K562 (cell line): Measurements from ENCODE around the gene TMEM245. TPM values are rescaled to one million over a fixed set of nuclear protein-coding genes. Genes with fewer than 3 reads are reported as not detected.

Experiments
- ATAC-seq: fragments of 200-7000 bp; cut with Tn5 transposase; 3 replicates; pipeline ENCODE4 v1.9.1; 2020; ENCODE audit warnings: moderate library complexity
- BruUV-seq: library from RNA; stranded (reverse); fragments of 400-500 nt; replicated peaks from 2 replicates; lab custom pipeline; 2021; lab: Mats Ljungman, UMichigan
- CTCF ChIA-PET: fragments of 300-600 bp; formaldehyde crosslinking; extraction: SDS; loops from one replicate; lab custom pipeline; 2021; ENCODE audit warnings: low intra/inter-chr PET ratio; lab: Yijun Ruan, JAX
- POLR2A ChIA-PET: fragments of 300-600, 350-650 bp; sonication (Branson Sonifier 250); formaldehyde crosslinking; extraction: SDS; loops from one replicate; lab custom pipeline; 2021; ENCODE audit warnings: antibody characterized with exemption, inconsistent platforms; lab: Yijun Ruan, JAX
- DNase-seq, 4 experiments: peaks; one replicate each; pipeline versions ENCODE4 v3.0.0 to v3.0.0-alpha.2; 2011 to 2018; ENCODE audit warnings: low spot score in 3 of 4, mixed read lengths in 3 of 4; ENCODE audit errors: extremely low read depth in 1 of 4
- FAIRE-seq: peaks from 2 replicates; lab custom pipeline; 2011; peaks lifted over from hg19 to GRCh38; lab: Jason Lieb, UNC
- H2AFZ ChIP-seq: 2 replicates; pipeline ENCODE4 v1.6.0; 2011; ENCODE audit warnings: low read depth, low read length, control low read depth, inconsistent platforms
- H3K27ac ChIP-seq: fragments of 200-600 bp; 3 replicates; pipeline ENCODE4 v1.8.0; 2011; ENCODE audit warnings: low read depth, mild to moderate bottlenecking, control low read depth, inconsistent platforms, low read length, moderate library complexity, mixed read lengths; ENCODE audit errors: extremely low read depth
- H3K27me3 ChIP-seq, 2 experiments: fragments of 300-600 bp in 1 of 2; 2 replicates in 1 of 2; 3 replicates in 1 of 2; pipeline versions ENCODE4 v1.6.0 to v1.8.0; 2011; ENCODE audit warnings: inconsistent platforms in 2 of 2, low read length in 2 of 2, mild to moderate bottlenecking in 1 of 2, mixed read lengths in 1 of 2, moderate library complexity in 1 of 2; ENCODE audit not compliant: control insufficient read depth in 2 of 2, insufficient read depth in 2 of 2
- H3K36me3 ChIP-seq: fragments of 300-600 bp; 3 replicates; pipeline ENCODE4 v1.8.0; 2011; ENCODE audit warnings: mild to moderate bottlenecking, low read length, inconsistent platforms; ENCODE audit not compliant: control insufficient read depth, insufficient read depth
- H3K4me1 ChIP-seq, 2 experiments: fragments of 200-600 bp in 1 of 2; replicated peaks in 1 of 2; 2 replicates in 1 of 2; 3 replicates in 1 of 2; pipeline versions ENCODE4 v1.5.1 to v1.8.0; 2011; ENCODE audit warnings: inconsistent platforms in 2 of 2, low read length in 2 of 2, mild to moderate bottlenecking in 1 of 2, mixed read lengths in 1 of 2, moderate library complexity in 1 of 2; ENCODE audit not compliant: control insufficient read depth in 2 of 2, insufficient read depth in 2 of 2
- H3K4me2 ChIP-seq: 2 replicates; pipeline ENCODE4 v1.6.1; 2011; ENCODE audit warnings: low read length, control low read depth, inconsistent platforms, mixed read lengths; ENCODE audit not compliant: insufficient read depth
- H3K4me3 ChIP-seq: fragments of 200-600 bp; sonication (generic), shearing (Covaris generic); 2 replicates; pipeline ENCODE4 v1.5.1; 2016; ENCODE audit warnings: control low read depth, inconsistent platforms
- H3K79me2 ChIP-seq: fragments of 200-600 bp; 3 replicates; pipeline ENCODE4 v1.8.0; 2011; ENCODE audit warnings: low read length, inconsistent platforms; ENCODE audit not compliant: control insufficient read depth, insufficient read depth
- H3K9ac ChIP-seq, 2 experiments: 2 replicates each; pipeline versions ENCODE4 v1.6.0 to v1.6.1; 2011; ENCODE audit warnings: low read depth in 2 of 2, low read length in 2 of 2, control low read depth in 1 of 2, inconsistent platforms in 1 of 2, mild to moderate bottlenecking in 1 of 2, mixed read lengths in 1 of 2; ENCODE audit not compliant: insufficient read depth in 1 of 2
- H3K9me1 ChIP-seq: one replicate; pipeline ENCODE4 v1.6.0; 2011; ENCODE audit warnings: inconsistent platforms, mild to moderate bottlenecking, low read length, moderate library complexity; ENCODE audit not compliant: control insufficient read depth, insufficient read depth
- H3K9me3 ChIP-seq: replicated peaks from 2 replicates; pipeline ENCODE4 v1.5.1; 2011; ENCODE audit warnings: low read depth, low read length, inconsistent platforms; ENCODE audit not compliant: control insufficient read depth, insufficient read depth
- H4K20me1 ChIP-seq: replicated peaks from 2 replicates; pipeline ENCODE4 v1.6.1; 2011; ENCODE audit warnings: low read length, inconsistent platforms, mixed read lengths; ENCODE audit not compliant: control insufficient read depth, insufficient read depth
- CHD2 ChIP-seq: IDR thresholded peaks from 2 replicates; pipeline ENCODE4 v1.6.1; 2011; ENCODE audit warnings: low read depth, low read length
- LEF1 ChIP-seq: fragments of 450-650 bp; IDR thresholded peaks from 2 replicates; pipeline ENCODE4 v1.6.1; 2016; ENCODE audit warnings: mild to moderate bottlenecking
- MGA ChIP-seq: fragments of 450-650 bp; IDR thresholded peaks from 2 replicates; pipeline ENCODE4 v1.6.1; 2016; ENCODE audit warnings: mild to moderate bottlenecking, moderate library complexity
- MXI1 ChIP-seq: IDR thresholded peaks from 2 replicates; pipeline ENCODE4 v1.6.1; 2011; ENCODE audit warnings: low read depth, mild to moderate bottlenecking, improper control_type of control experiment, low read length
- ZNF277 ChIP-seq: fragments of 250-450 bp; sonication (Bioruptor Pico); IDR thresholded peaks from 2 replicates; pipeline ENCODE4 v1.8.0; 2022; ENCODE audit warnings: inconsistent platforms, mild to moderate bottlenecking, moderate library complexity, borderline replicate concordance
- ZNF644 ChIP-seq: fragments of 200-800 bp; sonication (Bioruptor generic); IDR thresholded peaks from 2 replicates; pipeline ENCODE4 v1.6.1; 2016; ENCODE audit warnings: low read depth, missing genetic modification characterization, missing compliant biosample characterization
- WGBS: fragments of 100-300 bp; shearing (Covaris generic); methylation state at CpG from one replicate; pipeline ENCODE4 v1.1.6; 2016; ENCODE audit warnings: low coverage, mixed read lengths; ENCODE audit not compliant: insufficient coverage; ENCODE audit errors: missing lambda C conversion rate; 5-methylcytosine and 5-hydroxymethylcytosine counted together
- in situ Hi-C: fragments of 300-500 bp; cut with MboI; formaldehyde crosslinking; loops from 4 replicates; pipeline ENCODE4 v1.15.0; 2018; ENCODE audit warnings: inconsistent platforms, mixed read lengths
- intact Hi-C: fragments of 100-400 bp; cut with micrococcal nuclease; formaldehyde crosslinking; loops from 2 replicates; pipeline ENCODE4 v1.14.2; 2022
- polyA plus RNA-seq, 8 experiments: library from polyadenylated mRNA; depleted of rRNA in 4 of 8; stranded (reverse) in 5 of 8; unstranded in 3 of 8; fragments of >200 nt; fragmentation: Nextera tagmentation in 2 of 8; fragmentation: Illumina TruSeq in 1 of 8; extraction: Ambion mirVana in 2 of 8; extraction: Trizol in 1 of 8; gene quantifications; 2 replicates each; pipeline versions ENCODE4 v1.2.1 to v1.2.3, GENCODE V29; 2011 to 2014; ENCODE audit warnings: inconsistent platforms in 1 of 8, missing spikeins in 1 of 8
- total RNA-seq, 7 experiments: library from RNA; depleted of rRNA in 6 of 7; stranded (reverse); fragments of >200 nt in 6 of 7; fragmentation: Illumina TruSeq in 2 of 7; extraction: Trizol in 2 of 7; gene quantifications; 2 replicates each; pipeline versions ENCODE4 v1.2.1 to v1.2.3, GENCODE V29; 2011 to 2021; ENCODE audit warnings: low replicate concordance in 1 of 7

Gene TMEM245
- total and polyA plus RNA-seq, 9 of the 15 experiments (the other 6 are each of a cell fraction or from before 2014, with no cell fraction given) = 8.5 to 43.2 (median 24.3) TPM

GRCh38 chr9:109120204-109120789 is 550 bp upstream of the TMEM245 start:
- WGBS = 7% methylated on average over 13 of the region's 13 CpGs
- no peak for DNase-seq
- Histone ChIP-seq H3K27me3 (no peaks in the 10 kb centered on the region), H3K4me1 (peaks cover 33 to 50% of the 10 kb centered on the region in 2 experiments), H4K20me1 (peaks cover 16% of the 10 kb centered on the region; the same call in 1 of the 2 replicates), H2AFZ (peak overlapping the region; percentile 99), H3K9me3 (no peaks in the 10 kb centered on the region), H3K4me2 (peak overlapping the region; percentile 72), H3K9ac (peak overlapping the region in 1 of 2 experiments; percentile 82; a peak in 2 of 4 replicates), H3K4me3 (peak overlapping the region; percentile 90), H3K9me1 (no peaks in the 10 kb centered on the region), H3K27ac (peak overlapping the region; percentile 87), H3K79me2 (peaks cover 46% of the 10 kb centered on the region), H3K36me3 (peaks cover 20% of the 10 kb centered on the region)
- no peak for ATAC-seq
- no peak for FAIRE-seq
- in situ Hi-C loops (no loop called here), intact Hi-C loops (loop anchor here (1.0 kb wide), 1 partner anchor 24 kb away; no protein-coding TSS in a partner anchor)
- TSS peak; percentile 98 for BruUV-seq
- POLR2A ChIA-PET = interaction anchor here (0.6 to 5.9 kb wide), 6 partner anchors 9 to 235 kb away, joined by 3 to 48 read pairs (median 5); no protein-coding TSS in a partner anchor
- CTCF ChIA-PET = no interaction called here
- peak; percentile 7; the same call in 1 of the 2 replicates for TF ChIP-seq MXI1
- TF ChIP-seq ZNF277 (CRISPR knock-in tag) = no peak
- TF ChIP-seq CHD2 = peak; percentile 97
- no peak; the same call in 1 of the 2 replicates for TF ChIP-seq ZNF644 (tag)
- no peak; the same call in 1 of the 2 replicates for TF ChIP-seq LEF1
- peak; percentile 59 for TF ChIP-seq MGA
